Measurements from ENCODE around the gene AACS. TPM values are rescaled to one million over a fixed set of nuclear protein-coding genes. Genes with fewer than 3 reads are reported as not detected.
A peak's percentile ranks its signal among the peaks of the same experiment; 100 is the strongest.

AACS gene
- total and polyA plus RNA-seq, 9 donors: 7.5 to 37.8 (median 14.2) TPM

DNA sequence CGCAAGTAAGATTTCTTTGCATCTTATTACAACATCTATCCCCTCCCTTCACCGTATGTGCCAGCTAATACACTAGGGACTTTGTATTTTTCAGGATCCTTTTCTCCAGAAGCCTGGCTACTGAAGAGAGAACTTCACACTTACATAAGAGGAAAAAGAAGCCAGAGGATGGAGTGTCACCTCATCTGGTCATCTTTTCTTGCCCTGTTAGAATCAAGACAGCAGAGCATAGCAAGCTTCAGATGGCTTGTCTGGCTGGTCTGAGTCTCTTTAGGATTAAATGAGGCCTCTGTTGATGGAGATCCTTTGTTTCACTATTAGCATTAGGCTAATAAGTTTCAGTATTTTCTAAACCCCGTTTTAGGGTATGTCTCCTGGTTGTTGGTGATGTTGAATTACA lies 14.4 kb upstream of the AACS start:
- Histone ChIP-seq H3K9me3 (no peaks in the 10 kb centered on the region), H3K4me1 (ENCODE audit: insufficient read depth) (no peaks in the 10 kb centered on the region), H3K36me3 (no peaks in the 10 kb centered on the region), H3K4me3 (no peak overlapping the region), H3K27me3 (no peaks in the 10 kb centered on the region), H3K27ac (no peak overlapping the region)
- 73 to 83% (median 76%) methylated on average over 3 of the region's 3 CpGs for WGBS, 3 donors
- TF ChIP-seq EP300 (IDR thresholded peaks at IDR 0.05): no peak
- TF ChIP-seq, protein P1, sequence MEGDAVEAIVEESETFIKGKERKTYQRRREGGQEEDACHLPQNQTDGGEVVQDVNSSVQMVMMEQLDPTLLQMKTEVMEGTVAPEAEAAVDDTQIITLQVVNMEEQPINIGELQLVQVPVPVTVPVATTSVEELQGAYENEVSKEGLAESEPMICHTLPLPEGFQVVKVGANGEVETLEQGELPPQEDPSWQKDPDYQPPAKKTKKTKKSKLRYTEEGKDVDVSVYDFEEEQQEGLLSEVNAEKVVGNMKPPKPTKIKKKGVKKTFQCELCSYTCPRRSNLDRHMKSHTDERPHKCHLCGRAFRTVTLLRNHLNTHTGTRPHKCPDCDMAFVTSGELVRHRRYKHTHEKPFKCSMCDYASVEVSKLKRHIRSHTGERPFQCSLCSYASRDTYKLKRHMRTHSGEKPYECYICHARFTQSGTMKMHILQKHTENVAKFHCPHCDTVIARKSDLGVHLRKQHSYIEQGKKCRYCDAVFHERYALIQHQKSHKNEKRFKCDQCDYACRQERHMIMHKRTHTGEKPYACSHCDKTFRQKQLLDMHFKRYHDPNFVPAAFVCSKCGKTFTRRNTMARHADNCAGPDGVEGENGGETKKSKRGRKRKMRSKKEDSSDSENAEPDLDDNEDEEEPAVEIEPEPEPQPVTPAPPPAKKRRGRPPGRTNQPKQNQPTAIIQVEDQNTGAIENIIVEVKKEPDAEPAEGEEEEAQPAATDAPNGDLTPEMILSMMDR (IDR thresholded peaks at IDR 0.05): no peak
- TF ChIP-seq POLR2A (IDR thresholded peaks at IDR 0.05): no peak
- no peak for DNase-seq
- intact Hi-C loops (cut with DNase I): no loop called here

DNA sequence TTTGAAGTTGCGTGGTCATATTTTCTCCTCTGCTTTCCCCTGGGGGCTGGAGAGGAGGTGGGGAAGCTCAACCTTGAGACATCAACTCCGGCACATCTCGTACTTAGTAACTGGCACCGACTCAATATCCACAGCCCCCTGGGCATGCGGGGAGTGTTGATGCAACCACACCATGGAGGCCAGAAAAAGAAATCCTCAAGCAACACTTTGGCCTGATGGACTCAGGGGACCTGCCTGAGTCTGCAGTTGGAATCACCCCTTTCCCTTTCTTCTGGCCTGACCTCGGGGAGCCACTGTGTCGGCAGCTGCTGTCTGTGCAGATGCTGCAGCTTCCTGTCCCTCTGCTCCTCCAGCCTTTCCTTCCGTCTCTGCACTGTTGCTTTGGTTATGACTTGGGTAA lies 11.4 kb upstream of the AACS start:
- Histone ChIP-seq H3K36me3 (no peaks in the 10 kb centered on the region), H3K4me3 (no peak overlapping the region), H3K27ac (no peak overlapping the region), H3K4me1 (ENCODE audit: insufficient read depth) (no peaks in the 10 kb centered on the region), H3K9me3 (no peaks in the 10 kb centered on the region), H3K27me3 (no peaks in the 10 kb centered on the region)
- peak in 2 of 5 donors; percentile 28 to 72 for DNase-seq
- intact Hi-C loops (cut with DNase I): no loop called here
- TF ChIP-seq, protein P1 (IDR thresholded peaks at IDR 0.05): no peak
- no peak for TF ChIP-seq POLR2A (IDR thresholded peaks at IDR 0.05)
- no peak for TF ChIP-seq EP300 (IDR thresholded peaks at IDR 0.05)
- WGBS, 3 donors: 42 to 45% (median 44%) methylated on average over 8 of the region's 8 CpGs

DNA sequence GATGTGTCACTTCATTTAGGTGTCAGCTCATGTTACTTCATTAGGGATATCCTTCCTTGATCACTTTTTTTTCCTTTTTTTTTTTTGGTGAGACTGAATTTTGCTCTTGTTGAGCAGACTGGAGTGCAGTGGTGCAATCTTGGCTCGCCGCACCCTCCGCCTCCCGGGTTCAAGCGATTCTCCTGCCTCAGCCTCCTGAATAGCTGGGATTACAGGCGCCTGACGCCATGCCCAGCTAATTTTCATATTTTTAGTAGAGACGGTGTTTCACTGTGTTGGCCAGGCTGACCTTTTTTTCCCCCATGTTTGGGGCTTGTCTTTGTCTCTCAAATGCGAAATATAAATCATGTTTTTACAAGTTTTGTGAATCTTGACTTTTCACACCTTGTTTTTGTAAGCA lies 9.6 kb upstream of the AACS start:
- H3K27ac ChIP-seq: no peak overlapping the region
- 85 to 88% (median 86%) methylated on average over 9 of the region's 9 CpGs for WGBS, 3 donors
- no peaks in the 10 kb centered on the region for H3K27me3 ChIP-seq
- no peaks in the 10 kb centered on the region for H3K9me3 ChIP-seq
- no peaks in the 10 kb centered on the region for H3K36me3 ChIP-seq
- TF ChIP-seq, protein P1 (IDR thresholded peaks at IDR 0.05): no peak
- TF ChIP-seq EP300 (IDR thresholded peaks at IDR 0.05) (no peak), POLR2A (IDR thresholded peaks at IDR 0.05) (no peak)
- no peaks in the 10 kb centered on the region for H3K4me1 ChIP-seq (ENCODE audit: insufficient read depth)
- H3K4me3 ChIP-seq: no peak overlapping the region
- intact Hi-C loops (cut with DNase I): no loop called here
- no peak for DNase-seq

DNA sequence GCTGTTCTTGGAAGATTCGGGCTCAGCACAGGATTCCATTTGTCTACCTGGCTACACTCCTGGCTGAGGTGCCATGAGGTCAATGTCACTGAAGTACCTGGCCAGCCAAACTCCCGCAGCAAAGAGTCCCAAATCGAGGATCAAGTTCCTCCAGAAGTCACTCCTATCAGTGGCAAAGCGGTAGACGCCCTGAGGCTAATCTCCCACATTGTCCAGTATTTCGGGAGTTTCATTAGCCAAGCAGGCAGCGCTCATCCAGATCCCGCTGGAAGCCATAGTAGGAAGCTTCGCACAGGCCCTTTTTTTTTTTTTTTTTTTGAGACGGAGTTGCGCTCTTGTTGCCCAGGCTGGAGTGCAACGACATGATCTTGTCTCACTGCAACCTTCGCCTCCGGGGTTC lies 8.9 kb upstream of the AACS start:
- Histone ChIP-seq H3K27ac (no peak overlapping the region), H3K4me1 (ENCODE audit: insufficient read depth) (no peaks in the 10 kb centered on the region), H3K4me3 (no peak overlapping the region), H3K9me3 (no peaks in the 10 kb centered on the region), H3K36me3 (no peaks in the 10 kb centered on the region), H3K27me3 (no peaks in the 10 kb centered on the region)
- WGBS, 3 donors: 85 to 89% (median 87%) methylated on average over 14 of the region's 14 CpGs
- intact Hi-C loops (cut with DNase I): no loop called here
- no peak for DNase-seq
- TF ChIP-seq, protein P1 (IDR thresholded peaks at IDR 0.05): no peak
- TF ChIP-seq EP300 (IDR thresholded peaks at IDR 0.05) (no peak), POLR2A (IDR thresholded peaks at IDR 0.05) (no peak)

DNA sequence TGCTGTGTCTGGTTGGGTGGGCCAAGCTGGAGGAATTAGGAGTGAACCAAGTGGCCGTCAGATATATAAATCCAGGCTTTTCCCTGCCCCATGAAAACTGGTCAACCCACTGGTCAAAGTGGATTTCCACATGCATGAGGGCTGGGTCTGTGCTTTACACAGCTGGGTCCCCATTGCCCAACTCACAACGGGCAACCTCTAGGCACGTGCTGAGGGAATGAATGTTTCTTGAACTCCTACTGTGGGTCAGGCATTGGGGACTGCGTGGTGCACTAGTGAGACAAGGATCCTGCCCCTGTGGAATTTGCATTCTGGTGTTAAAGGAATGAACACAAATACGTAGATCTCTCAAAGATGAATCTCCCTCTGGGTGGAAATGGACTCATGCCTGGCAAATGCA lies 7.5 kb upstream of the AACS start:
- TF ChIP-seq, protein P1 (IDR thresholded peaks at IDR 0.05): no peak
- TF ChIP-seq EP300 (IDR thresholded peaks at IDR 0.05) (no peak), POLR2A (IDR thresholded peaks at IDR 0.05) (no peak)
- no peak overlapping the region for H3K27ac ChIP-seq
- no peaks in the 10 kb centered on the region for H3K9me3 ChIP-seq
- H3K4me1 ChIP-seq (ENCODE audit: insufficient read depth): no peaks in the 10 kb centered on the region
- H3K36me3 ChIP-seq: no peaks in the 10 kb centered on the region
- intact Hi-C loops (cut with DNase I): no loop called here
- WGBS, 3 donors: 78 to 85% (median 79%) methylated on average over 5 of the region's 5 CpGs
- H3K27me3 ChIP-seq: no peaks in the 10 kb centered on the region
- DNase-seq: no peak
- no peak overlapping the region for H3K4me3 ChIP-seq
